IMR-90 (cell line): ENCODE measurements around the gene CDCP2. TPM values are rescaled to one million over a fixed set of nuclear protein-coding genes. Genes with fewer than 3 reads are reported as not detected.
A peak's percentile ranks its signal among the peaks of the same experiment; 100 is the strongest.

Experiments
- ATAC-seq: fragments of 200-7000 bp; cut with Tn5 transposase; 2 replicates; pipeline ENCODE4 v1.9.1; 2020; ENCODE audit warnings: low read depth, mild to moderate bottlenecking, moderate library complexity
- BruUV-seq: library from RNA; stranded (reverse); fragments of 400-500 nt; replicated peaks from 2 replicates; lab custom pipeline; 2021; lab: Mats Ljungman, UMichigan
- CTCF ChIA-PET: fragments of 300-600 bp; formaldehyde crosslinking; extraction: SDS; loops from one replicate; lab custom pipeline; 2021; ENCODE audit warnings: antibody characterized with exemption; lab: Yijun Ruan, JAX
- POLR2A ChIA-PET: fragments of 300-600 bp; sonication (Branson Sonifier 250); formaldehyde crosslinking; loops from one replicate; lab custom pipeline; 2022; ENCODE audit warnings: antibody characterized with exemption; ENCODE audit not compliant: unreplicated experiment; lab: Charles Lee
- DNase-seq: peaks from one replicate; pipeline ENCODE4 v3.0.0; 2013
- H2AFZ ChIP-seq: replicated peaks from 2 replicates; pipeline ENCODE3; 2013; ENCODE audit warnings: low read length, mild to moderate bottlenecking; ENCODE audit not compliant: poor library complexity
- H2AK5ac ChIP-seq: 2 replicates; pipeline ENCODE4 v1.6.1; 2013; ENCODE audit warnings: low read depth, low read length, inconsistent platforms
- H2AK9ac ChIP-seq: replicated peaks from 2 replicates; pipeline ENCODE3; 2013; ENCODE audit warnings: mild to moderate bottlenecking, low read depth, low read length, moderate library complexity; ENCODE audit not compliant: poor library complexity
- H2BK120ac ChIP-seq: 2 replicates; pipeline ENCODE4 v1.6.1; 2013; ENCODE audit warnings: low read depth, low read length, inconsistent platforms
- H2BK15ac ChIP-seq: 3 replicates; pipeline ENCODE4 v1.6.1; 2013; ENCODE audit warnings: low read depth, low read length, inconsistent platforms
- H2BK20ac ChIP-seq: 2 replicates; pipeline ENCODE4 v1.6.1; 2013; ENCODE audit warnings: low read depth, mild to moderate bottlenecking, inconsistent platforms, low read length, moderate library complexity
- H2BK5ac ChIP-seq: 2 replicates; pipeline ENCODE4 v1.6.1; 2013; ENCODE audit warnings: mild to moderate bottlenecking, low read depth, low read length, inconsistent platforms; ENCODE audit not compliant: poor library complexity, severe bottlenecking
- H3K14ac ChIP-seq: replicated peaks from 2 replicates; pipeline ENCODE4 v1.6.1; 2013; ENCODE audit warnings: low read depth, low read length, inconsistent platforms
- H3K18ac ChIP-seq: 2 replicates; pipeline ENCODE4 v1.6.1; 2013; ENCODE audit warnings: low read depth, low read length, control low read depth
- H3K23ac ChIP-seq: 2 replicates; pipeline ENCODE4 v1.6.1; 2013; ENCODE audit warnings: low read depth, low read length, inconsistent platforms
- H3K27ac ChIP-seq: 2 replicates; pipeline ENCODE4 v1.5.1; 2013; ENCODE audit warnings: mild to moderate bottlenecking, control low read depth, low read length; ENCODE audit not compliant: insufficient read depth
- H3K27me3 ChIP-seq: 2 replicates; pipeline ENCODE4 v1.6.1; 2013; ENCODE audit warnings: low read length; ENCODE audit not compliant: control insufficient read depth, insufficient read depth
- H3K36me3 ChIP-seq: 2 replicates; pipeline ENCODE4 v1.6.1; 2013; ENCODE audit warnings: low read length, mixed read lengths; ENCODE audit not compliant: control insufficient read depth, insufficient read depth
- H3K4ac ChIP-seq: 2 replicates; pipeline ENCODE4 v1.6.1; 2013; ENCODE audit warnings: low read depth, low read length, inconsistent platforms
- H3K4me1 ChIP-seq: 2 replicates; pipeline ENCODE4 v1.6.1; 2013; ENCODE audit warnings: low read length, mixed read lengths; ENCODE audit not compliant: control insufficient read depth, insufficient read depth
- H3K4me2 ChIP-seq: 2 replicates; pipeline ENCODE4 v1.6.1; 2013; ENCODE audit warnings: low read depth, mild to moderate bottlenecking, control low read depth, low read length, moderate library complexity
- H3K4me3 ChIP-seq: 2 replicates; pipeline ENCODE4 v1.5.1; 2013; ENCODE audit warnings: low read depth, mild to moderate bottlenecking, control low read depth, low read length, moderate library complexity; ENCODE audit not compliant: insufficient read depth
- H3K56ac ChIP-seq: 2 replicates; pipeline ENCODE4 v1.6.1; 2013; ENCODE audit warnings: low read length, inconsistent platforms; ENCODE audit not compliant: insufficient read depth; ENCODE audit errors: extremely low read depth
- H3K79me1 ChIP-seq, 2 experiments: 2 replicates each; pipeline ENCODE4 v1.6.1; 2013; ENCODE audit warnings: low read length in 2 of 2, inconsistent platforms in 1 of 2, low read depth in 1 of 2
- H3K9ac ChIP-seq: 2 replicates; pipeline ENCODE4 v1.6.1; 2013; ENCODE audit warnings: low read depth, low read length, control low read depth
- H3K9me1 ChIP-seq: 2 replicates; pipeline ENCODE4 v1.6.1; 2013; ENCODE audit warnings: low read length, inconsistent platforms; ENCODE audit not compliant: insufficient read depth
- H3K9me3 ChIP-seq: 2 replicates; pipeline ENCODE4 v1.6.1; 2013; ENCODE audit warnings: low read length; ENCODE audit not compliant: control insufficient read depth, insufficient read depth
- H4K20me1 ChIP-seq: 2 replicates; pipeline ENCODE4 v1.6.1; 2013; ENCODE audit warnings: low read length, inconsistent platforms; ENCODE audit not compliant: insufficient read depth
- H4K5ac ChIP-seq: 2 replicates; pipeline ENCODE4 v1.6.1; 2013; ENCODE audit warnings: mild to moderate bottlenecking, low read depth, low read length, control low read depth
- H4K8ac ChIP-seq, 2 experiments: 2 replicates each; pipeline ENCODE4 v1.6.1; 2013; ENCODE audit warnings: low read depth in 2 of 2, low read length in 2 of 2, control low read depth in 1 of 2, inconsistent platforms in 1 of 2
- H4K91ac ChIP-seq: 2 replicates; pipeline ENCODE4 v1.6.1; 2013; ENCODE audit warnings: low read depth, low read length, inconsistent platforms; ENCODE audit not compliant: insufficient read depth
- ELK1 ChIP-seq: fragments of 150-350 bp; IDR thresholded peaks from 2 replicates; pipeline ENCODE4 v1.6.1; 2016; ENCODE audit warnings: low read depth, mild to moderate bottlenecking, low read length, moderate library complexity, borderline replicate concordance
- RAD21 ChIP-seq: IDR thresholded peaks from 2 replicates; pipeline ENCODE4 v1.6.1; 2012; ENCODE audit warnings: low read length, improper control_type of control experiment
- RFX5 ChIP-seq: IDR thresholded peaks from 2 replicates; pipeline ENCODE4 v1.8.0; 2012; ENCODE audit warnings: low read depth, mild to moderate bottlenecking, low read length, moderate library complexity
- SMC3 ChIP-seq: fragments of 150-350 bp; IDR thresholded peaks from 2 replicates; pipeline ENCODE4 v1.6.1; 2016; ENCODE audit warnings: low read depth, mild to moderate bottlenecking, antibody characterized with exemption, low read length, moderate library complexity
- WGBS, 2 experiments: methylation state at CpG; one replicate each; pipeline versions ENCODE4 v1.1.5 to v1.1.7; 2013; ENCODE audit warnings: missing lambda C conversion rate in 2 of 2; ENCODE audit not compliant: insufficient read length in 1 of 2; ENCODE audit errors: extremely low coverage in 2 of 2; 5-methylcytosine and 5-hydroxymethylcytosine counted together
- dilution Hi-C: fragments of 300-500 bp; cut with HindIII; formaldehyde crosslinking; loops from one replicate; pipeline ENCODE4 v1.14.3; 2018; ENCODE audit warnings: low sequenced_read_pairs; ENCODE audit not compliant: unreplicated experiment
- in situ Hi-C: fragments of 300-500 bp; cut with MboI; formaldehyde crosslinking; loops from 3 replicates; pipeline ENCODE4 v1.14.3; 2019; ENCODE audit warnings: low sequenced_read_pairs, inconsistent platforms, mixed read lengths
- intact Hi-C: fragments of 100-400 bp; cut with micrococcal nuclease; formaldehyde crosslinking; loops from 2 replicates; pipeline ENCODE4 v1.10.0; 2022
- polyA plus RNA-seq, 3 experiments: library from polyadenylated mRNA; depleted of rRNA; stranded (reverse); fragments of >200 nt; gene quantifications; 2 replicates each; pipeline ENCODE4 v1.2.3, GENCODE V29; 2012; ENCODE audit warnings: low replicate concordance in 1 of 3
- total RNA-seq: library from RNA; depleted of rRNA; stranded (reverse); fragments of >200 nt; gene quantifications from 2 replicates; pipeline ENCODE4 v1.2.3, GENCODE V29; 2012

Gene CDCP2
- total and polyA plus RNA-seq, 2 of the 4 experiments (the other 2 are of a cell fraction): not detected

DNA sequence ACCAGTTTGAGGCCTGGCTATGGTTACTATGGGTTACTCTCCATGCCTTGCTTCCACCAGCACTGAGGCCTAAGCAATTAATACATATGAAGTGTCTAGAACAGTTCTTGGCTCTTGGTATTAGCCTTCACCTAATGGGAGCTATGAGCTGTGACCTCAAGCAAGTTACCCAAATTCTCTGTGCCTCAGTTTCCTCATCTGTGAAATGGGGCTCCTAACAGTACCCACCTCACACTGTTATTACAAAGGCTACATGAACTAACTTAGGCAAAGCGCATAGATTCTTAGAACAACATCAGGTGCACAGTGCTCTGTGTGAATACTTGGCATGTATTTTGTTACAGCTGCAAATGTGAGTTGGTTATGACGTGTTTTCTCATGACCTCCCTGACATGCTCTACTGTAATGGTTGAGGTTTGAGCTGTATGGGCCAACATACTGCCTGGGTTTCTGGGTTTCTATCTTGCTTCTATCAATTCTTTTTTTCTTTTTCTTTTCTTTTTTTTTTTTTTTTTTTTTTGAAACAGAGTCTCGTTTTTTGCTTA is 26.5 kb downstream of the CDCP2 start:
- intact Hi-C loops: no loop called here
- Histone ChIP-seq H4K91ac (no peak overlapping the region), H4K5ac (no peak overlapping the region), H3K4me3 (no peak overlapping the region), H3K14ac (no peak overlapping the region), H3K9me3 (no peaks in the 10 kb centered on the region), H3K27me3 (peaks cover 2% of the 10 kb centered on the region; the same call in 1 of the 2 replicates), H3K4me2 (no peak overlapping the region), H2AFZ (no peak overlapping the region), H4K20me1 (no peaks in the 10 kb centered on the region; the same call in 1 of the 2 replicates), H3K23ac (no peak overlapping the region), H3K27ac (no peak overlapping the region), H4K8ac (no peak overlapping the region), H3K9ac (no peak overlapping the region), H2BK120ac (no peak overlapping the region), H2BK5ac (no peak overlapping the region), H2BK20ac (no peak overlapping the region), H2AK5ac (no peak overlapping the region), H3K36me3 (no peaks in the 10 kb centered on the region), H3K56ac (no peak overlapping the region), H2BK15ac (no peak overlapping the region), H3K18ac (no peak overlapping the region), H3K79me1 (no peaks in the 10 kb centered on the region), H3K9me1 (0 out of 2 replicates have a peak, but pooled peaks cover 3% of the 10 kb centered on the region), H3K4me1 (peaks cover under 1% of the 10 kb centered on the region), H2AK9ac (no peak overlapping the region), H3K4ac (no peak overlapping the region)
- in situ Hi-C loops: loop anchor here (10.0 kb wide), 1 partner anchor 358 kb away; no protein-coding TSS in a partner anchor
- ATAC-seq (no peak), DNase-seq (peak; percentile 73)
- ChIA-PET CTCF (interaction anchor here (0.6 kb wide), 1 partner anchor 363 kb away, joined by 3 read pairs; no protein-coding TSS in a partner anchor), POLR2A (no interaction called here)
- dilution Hi-C loops: no loop called here
- BruUV-seq: no TSS peak
- TF ChIP-seq RFX5: no peak
- no peak for TF ChIP-seq SMC3
- TF ChIP-seq ELK1: no peak
- TF ChIP-seq RAD21: no peak
- WGBS, 2 experiments: no CpG with 5 or more reads among the region's 3 CpGs
